GM12873 (cell line): ENCODE data around the gene OSM.

Source experiments
- TF ChIP-seq, protein P1 (sequence below): IDR thresholded peaks from 2 replicates; pipeline ENCODE4 v1.5.1; 2012; ENCODE audit warnings: low read depth, mild to moderate bottlenecking, moderate library complexity, low read length, control low read depth; ENCODE audit not compliant: insufficient read depth; ENCODE audit errors: missing control alignments

The OSM gene

DNA sequence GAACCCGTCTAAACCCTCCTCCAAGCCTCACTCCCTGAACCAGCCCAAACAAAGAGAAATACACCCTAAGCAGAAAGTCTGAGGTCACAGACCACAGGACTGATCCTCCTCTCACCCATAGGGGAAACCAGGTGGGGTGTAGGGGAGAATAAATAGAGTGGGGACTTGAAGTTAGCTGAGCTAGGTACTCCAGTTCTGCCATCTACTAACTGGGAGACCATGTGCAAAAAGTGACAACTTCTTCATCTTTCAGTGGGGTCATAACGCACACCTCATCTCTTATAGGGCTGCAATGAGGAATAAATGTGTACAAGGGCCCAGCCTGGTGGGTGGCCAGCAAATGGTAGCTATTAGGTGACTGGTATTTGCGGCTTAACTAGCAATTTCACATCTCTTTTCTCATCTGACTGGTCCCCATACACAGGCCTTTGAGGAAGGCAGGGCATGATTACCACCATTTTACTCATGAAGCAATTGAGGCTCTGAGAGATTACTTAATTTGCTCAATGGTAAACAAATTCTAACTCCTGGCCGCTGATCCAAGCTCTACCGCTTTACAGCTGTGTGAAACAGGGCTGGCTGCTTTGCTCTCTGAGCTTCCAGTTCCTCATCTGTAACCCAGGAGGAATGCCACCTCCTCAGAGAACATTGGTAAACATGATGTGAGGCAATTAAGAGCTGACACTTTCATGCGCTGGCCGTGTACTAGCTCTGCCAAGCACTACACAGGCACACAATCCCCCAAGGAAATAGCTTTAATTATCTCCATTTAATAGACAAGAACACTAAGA lies 43.5 kb upstream of the OSM start:
- TF ChIP-seq, protein P1, sequence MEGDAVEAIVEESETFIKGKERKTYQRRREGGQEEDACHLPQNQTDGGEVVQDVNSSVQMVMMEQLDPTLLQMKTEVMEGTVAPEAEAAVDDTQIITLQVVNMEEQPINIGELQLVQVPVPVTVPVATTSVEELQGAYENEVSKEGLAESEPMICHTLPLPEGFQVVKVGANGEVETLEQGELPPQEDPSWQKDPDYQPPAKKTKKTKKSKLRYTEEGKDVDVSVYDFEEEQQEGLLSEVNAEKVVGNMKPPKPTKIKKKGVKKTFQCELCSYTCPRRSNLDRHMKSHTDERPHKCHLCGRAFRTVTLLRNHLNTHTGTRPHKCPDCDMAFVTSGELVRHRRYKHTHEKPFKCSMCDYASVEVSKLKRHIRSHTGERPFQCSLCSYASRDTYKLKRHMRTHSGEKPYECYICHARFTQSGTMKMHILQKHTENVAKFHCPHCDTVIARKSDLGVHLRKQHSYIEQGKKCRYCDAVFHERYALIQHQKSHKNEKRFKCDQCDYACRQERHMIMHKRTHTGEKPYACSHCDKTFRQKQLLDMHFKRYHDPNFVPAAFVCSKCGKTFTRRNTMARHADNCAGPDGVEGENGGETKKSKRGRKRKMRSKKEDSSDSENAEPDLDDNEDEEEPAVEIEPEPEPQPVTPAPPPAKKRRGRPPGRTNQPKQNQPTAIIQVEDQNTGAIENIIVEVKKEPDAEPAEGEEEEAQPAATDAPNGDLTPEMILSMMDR = peak; percentile 10

GRCh38 chr22:30308518-30309230 lies 42.0 kb upstream of the OSM start:
- TF ChIP-seq, protein P1 = no peak

GRCh38 chr22:30308093-30308492 lies 41.4 kb upstream of the OSM start:
- TF ChIP-seq, protein P1 = no peak

DNA sequence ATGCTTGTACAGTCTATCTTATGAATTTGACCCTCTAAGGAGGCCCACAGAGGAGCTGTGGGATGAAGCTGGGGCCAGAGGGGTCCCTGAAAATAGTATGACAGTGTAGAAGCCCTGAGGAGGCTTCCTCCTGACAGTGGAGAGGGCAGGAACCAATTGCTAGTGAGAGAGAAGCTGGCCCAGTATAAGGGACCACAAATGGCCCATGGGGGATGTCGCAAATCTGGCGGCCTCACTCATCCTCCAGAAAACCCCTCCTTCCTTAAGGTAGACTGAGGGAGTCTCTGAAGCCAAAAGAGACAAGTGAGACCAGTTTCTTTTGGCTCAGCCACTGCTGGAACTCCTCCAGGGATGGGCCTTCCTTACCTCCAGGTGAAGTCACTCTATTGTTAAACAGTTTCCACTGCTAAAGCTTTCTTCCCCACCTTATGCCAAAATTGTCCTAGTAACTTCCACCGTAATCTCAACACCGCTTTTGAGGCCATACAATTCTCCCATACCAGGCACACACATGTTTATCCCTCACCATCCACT lies 40.5 kb upstream of the OSM start:
- TF ChIP-seq, protein P1 = no peak

- TF ChIP-seq, protein P1 = no peak
These were observed 40.0 kb upstream of the OSM start for GRCh38 chr22:30306627-30307011.

- TF ChIP-seq, protein P1 = no peak
These were observed 39.4 kb upstream of the OSM start for GRCh38 chr22:30305906-30306626.

- TF ChIP-seq, protein P1 = no peak
These were observed 38.9 kb upstream of the OSM start for GRCh38 chr22:30305519-30305905.
